CD4-positive, alpha-beta T cell treated with Interleukin-6 at 100 ng/mL for 8 hours (primary cell): ENCODE data around the gene PEF1.

Experiments
- DNase-seq: peaks from one replicate; pipeline ENCODE4 v3.0.0-alpha.2; 2020; ENCODE audit warnings: mixed read lengths, low spot score

The PEF1 gene

GRCh38 chr1:31653717-31654473, 9.2 kb upstream of the PEF1 start:
- DNase-seq = no peak

GRCh38 chr1:31652891-31653499, 8.3 kb upstream of the PEF1 start:
- no peak for DNase-seq

- no peak for DNase-seq
Measured at GRCh38 chr1:31651766-31652165, 7.1 kb upstream of the PEF1 start.

GRCh38 chr1:31651089-31651420, 6.4 kb upstream of the PEF1 start:
- DNase-seq = no peak

- no peak for DNase-seq
Measured at GRCh38 chr1:31650161-31651088, 5.7 kb upstream of the PEF1 start.

- no peak for DNase-seq
Measured at GRCh38 chr1:31648641-31649357, 4.1 kb upstream of the PEF1 start.

- no peak for DNase-seq
Measured at GRCh38 chr1:31648190-31648589, 3.5 kb upstream of the PEF1 start.

GRCh38 chr1:31647106-31647505, 2.4 kb upstream of the PEF1 start:
- no peak for DNase-seq

GRCh38 chr1:31646259-31646960, 1.7 kb upstream of the PEF1 start:
- no peak for DNase-seq

GRCh38 chr1:31645274-31645568, 545 bp upstream of the PEF1 start:
- no peak for DNase-seq

GRCh38 chr1:31643976-31644559, 608 bp downstream of the PEF1 start:
- peak; percentile 39 for DNase-seq

- no peak for DNase-seq
Measured at GRCh38 chr1:31642897-31643296, 1.8 kb downstream of the PEF1 start.

- no peak for DNase-seq
Measured at GRCh38 chr1:31642366-31642765, 2.3 kb downstream of the PEF1 start.

GRCh38 chr1:31640964-31641363, 3.7 kb downstream of the PEF1 start:
- DNase-seq = no peak

GRCh38 chr1:31640179-31640578, 4.5 kb downstream of the PEF1 start:
- no peak for DNase-seq

- DNase-seq = no peak
Measured at GRCh38 chr1:31639543-31639942, 5.1 kb downstream of the PEF1 start.

GRCh38 chr1:31637915-31638673, 6.6 kb downstream of the PEF1 start:
- DNase-seq = no peak

- no peak for DNase-seq
Measured at GRCh38 chr1:31633117-31633516, 11.6 kb downstream of the PEF1 start.

GRCh38 chr1:31632649-31633048, 12.0 kb downstream of the PEF1 start:
- no peak for DNase-seq

GRCh38 chr1:31628931-31629556, 15.6 kb downstream of the PEF1 start:
- DNase-seq = no peak
